ENCODE measurements around the gene CPNE7.

GRCh38 chr16:89581861-89582563 lies 6.5 kb downstream of the CPNE7 start:
- TF ChIP-seq, protein P1, sequence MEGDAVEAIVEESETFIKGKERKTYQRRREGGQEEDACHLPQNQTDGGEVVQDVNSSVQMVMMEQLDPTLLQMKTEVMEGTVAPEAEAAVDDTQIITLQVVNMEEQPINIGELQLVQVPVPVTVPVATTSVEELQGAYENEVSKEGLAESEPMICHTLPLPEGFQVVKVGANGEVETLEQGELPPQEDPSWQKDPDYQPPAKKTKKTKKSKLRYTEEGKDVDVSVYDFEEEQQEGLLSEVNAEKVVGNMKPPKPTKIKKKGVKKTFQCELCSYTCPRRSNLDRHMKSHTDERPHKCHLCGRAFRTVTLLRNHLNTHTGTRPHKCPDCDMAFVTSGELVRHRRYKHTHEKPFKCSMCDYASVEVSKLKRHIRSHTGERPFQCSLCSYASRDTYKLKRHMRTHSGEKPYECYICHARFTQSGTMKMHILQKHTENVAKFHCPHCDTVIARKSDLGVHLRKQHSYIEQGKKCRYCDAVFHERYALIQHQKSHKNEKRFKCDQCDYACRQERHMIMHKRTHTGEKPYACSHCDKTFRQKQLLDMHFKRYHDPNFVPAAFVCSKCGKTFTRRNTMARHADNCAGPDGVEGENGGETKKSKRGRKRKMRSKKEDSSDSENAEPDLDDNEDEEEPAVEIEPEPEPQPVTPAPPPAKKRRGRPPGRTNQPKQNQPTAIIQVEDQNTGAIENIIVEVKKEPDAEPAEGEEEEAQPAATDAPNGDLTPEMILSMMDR (IDR thresholded peaks at IDR 0.05): no peak
- TF ChIP-seq ZFX (IDR thresholded peaks at IDR 0.05; ENCODE audit: borderline replicate concordance): no peak

Data from 22Rv1 (cell line).